ENCODE measurements around the gene ABI2. TPM values are rescaled to one million over a fixed set of nuclear protein-coding genes. Genes with fewer than 3 reads are reported as not detected.
"Not testable (repeated sequence)": the region's sequence is repeated elsewhere in the genome, so short reads cannot be mapped to it uniquely, and the experiment has no call there.

ABI2 gene
- total and polyA plus RNA-seq, 2 donors from 2014 or later: 26.7 to 66.6 TPM

- Histone ChIP-seq H3K4me1 (ENCODE audit: control insufficient read depth in 2 of 3, insufficient read depth in 2 of 3, low read depth in 1 of 3, low read length in 3 of 3) (peaks cover 0 to 5% (median 0%) of the 10 kb centered on the region in 3 donors), H3K27ac (ENCODE audit: low read depth in 2 of 2, low read length in 2 of 2) (no peak overlapping the region), H3K27me3 (ENCODE audit: control insufficient read depth, insufficient read depth, low read length) (no peaks in the 10 kb centered on the region), H3K9me3 (ENCODE audit: control insufficient read depth in 2 of 3, insufficient read depth in 1 of 3, low read length in 3 of 3) (no peaks in the 10 kb centered on the region), H3K36me3 (ENCODE audit: control insufficient read depth in 2 of 3, insufficient read depth in 3 of 3, low read length in 3 of 3) (no peaks in the 10 kb centered on the region), H3K9ac (ENCODE audit: low read length in 3 of 3) (no peak overlapping the region), H3K4me3 (ENCODE audit: low read length in 3 of 3) (no peak overlapping the region)
- FAIRE-seq (no peak), DNase-seq (peak in 1 of 5 donors; percentile 13)
- TF ChIP-seq CTCF (IDR thresholded peaks at IDR 0.05; ENCODE audit: borderline replicate concordance, extremely low read depth, insufficient read depth): no peak
- intact Hi-C loops (cut with DNase I): no loop called here
These were observed 33.7 kb downstream of the ABI2 start for GRCh38 chr2:203361922-203362321.

DNA sequence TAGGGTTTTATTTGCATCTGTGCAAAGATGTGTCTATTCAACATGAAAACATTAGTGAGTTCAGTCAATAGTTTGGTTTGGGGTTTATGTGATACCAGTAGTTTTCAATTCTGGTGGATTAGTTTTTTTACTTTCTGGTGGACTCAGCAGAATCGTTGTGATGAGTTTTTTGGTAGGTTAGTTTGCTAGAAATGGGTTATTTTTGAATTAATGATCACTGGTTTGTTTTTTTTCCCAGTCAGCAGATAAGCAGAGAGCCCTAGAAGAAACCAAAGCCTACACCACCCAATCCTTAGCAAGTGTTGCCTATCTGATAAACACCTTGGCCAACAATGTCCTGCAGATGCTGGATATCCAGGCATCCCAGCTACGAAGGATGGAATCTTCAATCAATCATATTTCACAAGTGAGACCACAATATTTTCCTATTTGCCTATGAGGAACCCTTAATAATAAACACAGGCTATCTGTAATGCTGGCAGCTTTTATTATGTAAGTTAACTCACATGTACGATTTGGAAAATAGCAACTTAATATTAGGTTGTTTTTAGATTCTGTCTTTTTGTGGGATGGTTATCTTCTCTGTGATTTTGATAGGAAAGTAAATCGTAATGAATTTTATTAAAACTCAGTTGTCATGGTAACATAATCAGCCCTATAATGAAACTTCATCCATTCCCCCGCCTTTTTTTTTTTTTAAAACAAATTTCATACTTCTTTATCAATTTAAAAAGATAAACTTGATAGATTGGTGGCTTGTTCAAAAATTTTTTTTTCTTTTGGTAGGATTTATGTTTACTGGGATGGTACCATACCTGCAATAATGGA, 38.7 kb downstream of the ABI2 start:
- Histone ChIP-seq H3K4me3 (ENCODE audit: low read length in 3 of 3) (no peak overlapping the region), H3K27me3 (ENCODE audit: control insufficient read depth, insufficient read depth, low read length) (no peaks in the 10 kb centered on the region), H3K4me1 (ENCODE audit: control insufficient read depth in 2 of 3, insufficient read depth in 2 of 3, low read depth in 1 of 3, low read length in 3 of 3) (no peaks in the 10 kb centered on the region), H3K9me3 (ENCODE audit: control insufficient read depth in 2 of 3, insufficient read depth in 1 of 3, low read length in 3 of 3) (no peaks in the 10 kb centered on the region), H3K36me3 (ENCODE audit: control insufficient read depth in 2 of 3, insufficient read depth in 3 of 3, low read length in 3 of 3) (no peaks in the 10 kb centered on the region), H3K27ac (ENCODE audit: low read depth in 2 of 2, low read length in 2 of 2) (no peak overlapping the region), H3K9ac (ENCODE audit: low read length in 3 of 3) (no peak overlapping the region)
- no peak for DNase-seq
- intact Hi-C loops (cut with DNase I): no loop called here
- no peak for FAIRE-seq
- no peak for TF ChIP-seq CTCF (IDR thresholded peaks at IDR 0.05; ENCODE audit: borderline replicate concordance, extremely low read depth, insufficient read depth)

- FAIRE-seq; DNase-seq; intact Hi-C loops (cut with DNase I): not testable (repeated sequence)
These were observed 44.5 kb downstream of the ABI2 start for GRCh38 chr2:203372706-203373105.

DNA sequence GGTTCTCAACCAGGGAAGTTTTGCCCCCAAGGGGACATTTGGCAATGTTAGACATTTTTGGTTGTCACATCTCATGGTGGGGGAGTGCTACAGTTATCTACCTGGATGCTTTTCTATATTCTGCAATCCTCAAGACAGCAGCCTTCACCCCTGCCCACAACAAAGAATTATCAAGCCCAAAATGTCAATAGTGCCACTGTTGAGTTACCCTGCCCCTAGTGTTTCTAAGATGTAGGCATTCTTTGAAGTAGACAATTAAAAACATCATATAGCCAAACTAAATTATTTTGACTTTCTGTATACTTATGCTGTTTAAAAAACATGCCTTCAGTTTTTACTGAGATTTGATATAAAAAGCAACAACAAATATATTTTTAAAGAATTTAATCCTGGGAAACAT, 48.0 kb downstream of the ABI2 start:
- Histone ChIP-seq H3K9ac (ENCODE audit: low read length in 3 of 3) (no peak overlapping the region), H3K36me3 (ENCODE audit: control insufficient read depth in 2 of 3, insufficient read depth in 3 of 3, low read length in 3 of 3) (no peaks in the 10 kb centered on the region), H3K9me3 (ENCODE audit: control insufficient read depth in 2 of 3, insufficient read depth in 1 of 3, low read length in 3 of 3) (no peaks in the 10 kb centered on the region), H3K27me3 (ENCODE audit: control insufficient read depth, insufficient read depth, low read length) (no peaks in the 10 kb centered on the region), H3K4me3 (ENCODE audit: low read length in 3 of 3) (no peak overlapping the region), H3K4me1 (ENCODE audit: control insufficient read depth in 2 of 3, insufficient read depth in 2 of 3, low read depth in 1 of 3, low read length in 3 of 3) (peaks cover 0 to 2% (median 0%) of the 10 kb centered on the region in 3 donors), H3K27ac (ENCODE audit: low read depth in 2 of 2, low read length in 2 of 2) (no peak overlapping the region)
- intact Hi-C loops (cut with DNase I): no loop called here
- DNase-seq (no peak), FAIRE-seq (no peak)
- no peak for TF ChIP-seq CTCF (IDR thresholded peaks at IDR 0.05; ENCODE audit: borderline replicate concordance, extremely low read depth, insufficient read depth)

More at GRCh38 chr2:203372706-203373105, 44.5 kb downstream of the ABI2 start:
- H3K4me3 ChIP-seq (ENCODE audit: low read length in 3 of 3); H3K27ac ChIP-seq (ENCODE audit: low read depth in 2 of 2, low read length in 2 of 2); H3K9me3 ChIP-seq (ENCODE audit: control insufficient read depth in 2 of 3, insufficient read depth in 1 of 3, low read length in 3 of 3); H3K9ac ChIP-seq (ENCODE audit: low read length in 3 of 3); H3K27me3 ChIP-seq (ENCODE audit: control insufficient read depth, insufficient read depth, low read length); H3K4me1 ChIP-seq (ENCODE audit: control insufficient read depth in 2 of 3, insufficient read depth in 2 of 3, low read depth in 1 of 3, low read length in 3 of 3); H3K36me3 ChIP-seq (ENCODE audit: control insufficient read depth in 2 of 3, insufficient read depth in 3 of 3, low read length in 3 of 3): not testable (repeated sequence)

Data from kidney (tissue), 14 donors.